Fibroblast of skin of back (primary cell): ENCODE data around the gene MTFR1L.
A peak's percentile ranks its signal among the peaks of the same experiment; 100 is the strongest.

ENCODE experiments used
- DNase-seq: peaks from one replicate; pipeline ENCODE4 v3.0.0-alpha.2; 2013

The MTFR1L gene

DNA sequence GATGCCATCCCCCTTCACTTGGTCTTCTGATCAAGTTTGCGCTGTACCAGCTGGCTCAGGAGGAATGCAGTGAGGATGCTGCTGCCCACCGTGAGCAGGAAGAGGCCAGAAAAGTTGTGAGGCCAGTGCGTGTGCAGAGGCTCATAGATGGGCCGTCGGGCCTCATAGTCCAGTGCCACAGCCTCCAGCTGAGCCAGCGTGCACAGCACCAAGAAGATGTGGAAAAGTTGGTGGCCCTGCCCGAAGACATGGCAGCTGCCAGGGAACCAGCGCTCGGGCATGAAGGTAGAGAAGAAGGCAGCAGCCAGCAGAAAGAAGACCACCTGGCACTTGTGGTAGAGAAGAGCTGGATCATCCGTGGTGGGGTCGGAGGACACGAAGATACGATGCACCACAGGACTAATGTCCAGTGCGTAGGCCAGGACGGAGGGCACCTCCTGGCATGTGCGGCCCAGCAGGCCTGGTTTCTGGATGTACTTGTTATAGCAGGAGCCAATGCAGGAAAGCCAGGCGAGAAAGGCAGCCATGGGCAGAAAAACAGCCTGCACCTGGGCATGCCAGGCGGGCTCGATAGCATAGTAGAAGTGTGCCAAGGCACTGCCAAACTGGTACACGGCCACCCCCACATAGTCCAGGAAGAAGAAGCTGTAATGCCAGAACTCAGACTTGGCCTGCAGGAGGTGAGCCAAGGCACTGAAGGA lies 43.2 kb downstream of the MTFR1L start:
- DNase-seq: no peak

GRCh38 chr1:25863486-25864262 lies 43.9 kb downstream of the MTFR1L start:
- DNase-seq: no peak

- DNase-seq: no peak
Observed at GRCh38 chr1:25864434-25864833, 44.7 kb downstream of the MTFR1L start.

DNA sequence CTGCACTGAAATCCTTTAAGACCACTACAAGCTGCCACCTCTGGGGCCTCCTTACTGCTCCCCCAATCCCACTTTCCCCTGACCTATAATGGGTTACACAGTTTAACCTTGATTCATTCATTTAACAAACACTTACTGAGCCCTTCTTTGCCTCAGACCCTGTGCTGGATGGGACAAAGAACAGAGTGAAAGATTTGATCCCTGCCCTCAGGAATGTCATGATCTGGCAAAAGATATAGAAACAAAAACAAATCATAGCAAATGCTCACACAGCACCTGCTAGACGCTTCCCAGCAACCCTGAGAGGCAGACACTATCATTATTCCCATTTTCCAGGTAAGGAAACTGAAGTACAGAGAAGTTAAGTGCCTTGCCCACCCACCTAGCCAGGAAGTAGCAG lies 46.5 kb downstream of the MTFR1L start:
- no peak for DNase-seq

DNA sequence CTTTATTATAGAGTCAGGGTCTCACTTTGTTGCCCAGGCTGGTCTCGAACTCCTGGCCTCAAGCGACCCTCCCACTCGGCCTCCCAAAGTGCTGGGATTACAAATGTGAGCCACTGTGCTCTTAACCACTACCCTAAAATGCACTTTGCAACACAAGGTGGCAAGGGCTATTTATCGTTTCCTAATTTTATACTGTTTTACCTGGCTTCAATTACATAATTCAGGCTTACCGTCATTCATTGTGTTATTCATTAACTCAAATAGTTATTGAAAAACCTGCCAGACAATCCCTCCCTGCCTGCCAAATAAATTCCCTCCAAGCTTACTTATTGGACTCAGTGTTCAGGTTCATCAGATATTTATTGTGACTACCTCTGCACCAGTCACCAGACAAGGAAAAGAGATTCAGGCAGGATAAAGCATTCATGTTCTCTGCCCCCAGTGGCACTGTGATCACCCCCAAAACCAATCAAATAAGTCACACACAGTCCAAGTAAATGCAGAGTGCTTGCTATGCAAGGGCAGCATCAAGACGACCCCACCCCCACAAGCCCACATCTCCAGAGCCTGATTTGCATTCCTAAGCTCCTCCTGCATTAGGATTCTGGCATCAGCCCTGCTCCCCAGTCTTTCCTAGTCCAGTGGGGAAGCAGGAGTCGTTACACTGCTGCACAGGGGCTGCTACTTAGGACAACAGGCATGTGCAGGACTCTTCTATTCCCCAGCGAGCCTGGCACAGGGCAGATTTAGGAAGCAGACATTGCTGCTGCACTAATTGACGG lies 47.6 kb downstream of the MTFR1L start:
- DNase-seq: no peak

- no peak for DNase-seq
Observed at GRCh38 chr1:25869909-25870606, 50.3 kb downstream of the MTFR1L start.

- DNase-seq: no peak
Observed at GRCh38 chr1:25870614-25871013, 50.9 kb downstream of the MTFR1L start.

DNA sequence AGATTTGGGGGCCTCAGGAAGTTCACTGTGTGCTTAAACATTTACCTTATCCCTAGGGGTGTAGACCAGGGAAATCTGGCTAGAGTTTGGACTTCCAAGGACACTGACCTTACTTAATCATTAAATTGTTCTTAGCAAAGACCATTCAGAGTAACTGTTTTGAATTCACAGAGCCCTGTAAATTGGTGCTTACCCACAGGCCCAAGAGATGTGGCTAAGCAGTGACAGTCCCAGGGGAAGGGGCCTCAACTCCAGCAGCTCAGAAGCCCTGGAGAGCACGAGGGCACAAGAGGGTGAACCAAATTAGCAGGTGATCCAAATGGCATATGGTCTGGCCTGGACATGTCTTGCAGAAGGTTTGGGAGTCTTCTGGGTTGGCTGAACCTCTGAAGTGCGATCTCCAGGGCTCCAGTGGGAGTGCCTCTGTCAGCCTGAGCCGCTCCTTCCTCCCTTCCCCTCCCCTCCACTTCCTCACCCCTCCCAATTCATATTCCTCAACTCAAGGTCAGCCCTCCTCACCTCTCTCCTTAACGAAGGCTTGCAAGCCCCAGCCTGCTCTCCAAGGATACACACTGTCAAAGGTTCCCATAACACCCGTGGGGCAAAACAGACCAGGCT lies 51.4 kb downstream of the MTFR1L start:
- DNase-seq: no peak

- no peak for DNase-seq
Observed at GRCh38 chr1:25871704-25872494, 52.1 kb downstream of the MTFR1L start.

- DNase-seq: no peak
Observed at GRCh38 chr1:25872713-25873112, 53.0 kb downstream of the MTFR1L start.

DNA sequence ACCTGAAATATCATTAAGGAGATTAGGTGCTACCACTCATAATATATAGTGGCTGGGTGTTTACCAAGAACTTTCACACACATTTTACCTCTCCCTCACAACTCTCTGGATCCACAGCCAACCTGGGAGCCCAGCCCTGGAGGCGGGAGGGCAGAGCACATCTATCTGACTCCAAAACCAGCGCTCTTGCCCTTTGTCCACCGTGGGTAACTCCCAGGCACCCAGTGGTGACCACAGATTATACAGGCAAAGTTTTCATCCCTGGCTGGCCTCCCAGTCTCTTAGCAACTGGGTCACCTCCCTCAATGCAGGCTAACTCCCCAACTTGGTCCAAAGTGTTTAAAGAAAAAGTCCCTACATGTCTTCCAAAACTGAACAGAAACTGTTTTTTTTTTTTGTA lies 53.4 kb downstream of the MTFR1L start:
- no peak for DNase-seq

DNA sequence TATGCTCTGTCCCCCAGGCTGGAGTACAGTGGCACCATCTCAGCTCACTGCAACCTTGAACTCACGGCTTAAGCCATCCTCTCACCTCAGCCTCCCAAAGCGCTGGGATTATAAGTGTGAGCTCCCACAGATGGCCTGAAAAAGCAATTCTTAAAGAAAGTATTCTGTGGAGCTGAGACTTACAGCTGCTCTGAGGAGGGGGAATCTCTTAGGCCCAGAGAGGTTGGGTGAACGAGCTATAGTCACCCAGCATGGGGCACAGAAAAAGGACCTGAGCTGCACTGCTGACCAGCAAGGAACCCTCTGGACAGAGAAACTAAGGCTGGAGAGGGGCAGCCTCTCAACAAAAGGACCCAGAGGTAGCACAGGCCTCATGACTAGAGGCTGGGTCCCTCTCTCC lies 54.5 kb downstream of the MTFR1L start:
- DNase-seq: no peak

DNA sequence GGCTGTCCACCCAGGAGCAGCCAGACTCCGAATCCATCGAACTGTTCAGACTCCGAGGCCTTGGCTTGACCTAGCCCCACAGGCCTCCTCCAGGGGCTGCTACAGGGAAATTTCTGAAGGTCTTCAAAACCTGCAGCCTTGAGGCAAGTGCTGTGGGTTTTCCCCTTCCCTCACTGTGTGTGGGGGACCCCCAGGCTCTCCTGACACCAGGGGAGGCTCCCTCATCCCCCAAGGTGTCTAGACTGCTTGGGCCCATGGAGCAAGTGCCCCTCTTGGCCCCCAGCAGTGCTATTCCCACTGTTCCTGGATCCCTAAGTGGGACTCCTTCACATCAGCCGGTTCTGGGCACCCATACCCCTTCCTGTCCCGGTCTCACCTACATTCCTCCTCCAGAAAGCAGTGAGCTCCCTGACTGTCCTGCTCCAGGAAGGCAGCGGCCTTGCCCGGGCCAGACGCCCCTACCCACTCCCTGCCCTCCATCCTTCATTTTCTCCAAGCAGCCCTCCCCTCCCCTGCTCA lies 54.9 kb downstream of the MTFR1L start:
- no peak for DNase-seq

DNA sequence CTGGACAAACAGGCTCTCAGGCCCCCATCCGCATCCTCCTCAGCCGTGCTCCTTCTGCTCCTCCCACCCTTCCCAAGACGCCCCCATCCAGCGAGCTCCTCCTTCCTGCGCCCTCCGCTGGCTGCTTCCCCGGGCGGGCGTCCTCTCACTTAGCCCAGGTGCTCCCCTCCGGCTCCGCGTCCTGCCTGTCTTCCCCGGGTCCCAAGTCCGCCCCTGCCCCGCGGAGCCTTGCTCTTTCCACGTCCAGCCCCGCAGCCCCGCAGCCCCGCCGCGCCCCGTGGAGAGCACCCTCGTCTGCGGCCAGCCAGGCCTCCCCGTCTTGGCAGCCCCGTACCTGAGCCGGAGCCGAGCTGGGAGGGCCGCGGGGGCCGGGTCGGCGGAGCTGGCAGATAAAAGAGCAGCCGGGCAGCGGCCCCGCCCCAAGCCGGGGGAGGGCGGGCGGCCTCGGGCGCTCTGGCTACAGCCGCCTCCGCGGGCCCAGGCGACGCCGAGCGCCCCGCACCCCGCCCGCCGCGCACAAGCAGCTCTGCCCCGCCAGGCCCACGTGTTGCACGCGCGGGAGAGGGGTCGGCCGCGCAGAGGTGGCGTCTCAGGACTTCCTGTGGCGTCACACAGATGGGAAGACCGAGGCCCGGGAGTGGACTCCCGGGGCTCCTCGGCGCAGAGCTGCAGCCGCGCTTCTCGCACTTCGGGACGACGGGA lies 55.6 kb downstream of the MTFR1L start, which contains the start of gene PAQR7:
Gene PAQR7 (minus strand): TSS at position 555 of the 702 bp plus-strand sequence. CDS start 11,869 bp downstream, outside the sequence.
- peak; percentile 85 for DNase-seq

DNA sequence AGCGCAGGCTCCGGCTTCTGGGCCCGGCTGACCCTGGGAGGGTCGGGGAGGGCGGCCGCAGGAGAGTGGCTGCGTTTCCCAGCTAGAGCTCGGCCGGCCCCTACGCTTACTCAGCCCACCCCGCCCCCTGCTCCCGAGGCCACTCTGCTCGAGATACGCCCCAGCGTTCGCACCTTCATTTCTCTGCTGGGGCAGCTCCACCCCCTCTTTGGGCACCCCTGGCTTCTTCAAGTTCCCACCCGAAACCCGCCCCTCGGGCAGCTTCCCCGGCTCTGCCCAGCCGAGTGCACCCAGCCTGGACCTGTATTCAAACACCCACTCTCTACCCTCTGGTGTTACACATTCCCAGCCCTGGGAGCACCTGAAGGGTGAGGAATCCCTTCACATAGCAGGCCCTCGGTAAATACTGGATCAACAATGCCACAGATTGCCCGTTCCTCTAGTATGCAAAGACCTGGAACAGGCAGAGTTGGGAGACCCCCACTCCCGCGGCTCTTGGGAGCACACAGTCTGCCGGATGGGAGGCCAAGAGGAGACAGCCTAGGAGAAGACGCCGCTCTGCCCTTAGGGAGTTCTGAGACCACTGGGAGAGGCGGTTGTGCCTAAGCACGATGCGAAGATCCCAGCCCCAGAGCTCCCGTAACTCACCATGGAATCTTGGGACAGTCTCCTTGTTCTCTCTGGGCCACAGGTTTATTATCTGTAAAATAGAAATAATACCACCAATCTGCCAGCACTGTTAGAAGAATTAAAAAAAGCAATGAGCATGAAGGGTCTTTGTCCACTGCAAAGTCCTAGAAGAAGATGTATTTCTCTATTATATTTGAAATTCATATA lies 56.3 kb downstream of the MTFR1L start:
- no peak for DNase-seq

DNA sequence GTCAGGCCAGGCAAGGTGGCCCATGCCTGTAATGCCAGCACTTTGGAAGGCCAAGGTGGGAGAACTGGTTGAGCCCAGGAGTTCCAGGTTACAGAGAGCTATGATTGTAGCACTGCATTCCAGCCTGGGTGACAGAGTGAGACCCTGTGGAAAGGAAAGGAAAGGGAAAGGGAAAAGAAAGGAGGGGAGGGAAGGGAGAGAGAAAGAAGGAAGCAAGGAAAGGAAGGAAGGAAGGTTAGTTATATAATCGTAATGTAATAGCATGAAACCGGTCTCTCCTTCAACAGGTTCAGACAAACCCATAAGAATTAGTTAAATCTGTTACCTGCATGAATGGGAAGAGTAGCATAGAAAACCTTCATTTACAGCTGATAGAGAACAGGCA lies 56.9 kb downstream of the MTFR1L start:
- no peak for DNase-seq

GRCh38 chr1:25877155-25877554 lies 57.4 kb downstream of the MTFR1L start:
- no peak for DNase-seq

GRCh38 chr1:25878690-25879089 lies 58.9 kb downstream of the MTFR1L start:
- DNase-seq: no peak

DNA sequence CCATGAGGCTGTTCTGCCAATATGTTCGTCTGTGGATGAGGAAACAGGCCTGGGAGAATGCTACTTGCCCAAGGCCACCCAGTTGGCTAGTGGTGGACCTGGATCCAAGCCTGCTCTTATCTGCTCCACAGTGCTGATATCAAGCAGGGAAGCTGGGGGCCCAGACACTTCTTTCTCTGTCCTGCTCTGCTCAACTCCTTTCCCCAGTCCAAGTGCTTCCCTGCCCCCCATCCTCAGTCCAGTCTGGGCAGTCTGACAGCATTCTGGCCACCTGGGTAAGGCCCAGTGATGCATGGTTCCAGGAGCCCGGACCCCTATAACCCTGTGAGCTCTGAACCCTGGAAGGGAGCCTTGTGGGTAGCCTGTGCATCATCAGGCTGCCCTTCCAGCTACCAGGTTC lies 59.9 kb downstream of the MTFR1L start:
- DNase-seq: no peak

DNA sequence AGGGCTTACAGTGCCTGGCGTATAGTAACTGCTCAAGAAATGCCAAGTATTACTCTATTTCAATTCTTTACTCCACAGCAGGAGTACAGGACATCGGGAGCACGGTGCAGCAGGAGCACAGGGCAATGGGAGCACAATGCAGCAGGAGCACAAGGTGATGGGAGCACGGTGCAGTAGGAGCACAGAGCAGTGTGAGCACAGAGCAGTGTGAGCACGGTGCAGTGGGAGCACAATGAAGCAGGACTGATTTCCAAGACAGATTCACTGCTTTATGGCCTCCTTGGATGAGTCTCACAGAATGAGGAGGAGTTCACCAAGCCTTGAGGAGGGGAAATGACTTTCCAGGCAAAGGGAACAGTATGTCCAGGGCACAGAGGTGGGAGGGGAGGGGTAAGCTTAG lies 60.8 kb downstream of the MTFR1L start:
- DNase-seq: no peak
